ENCODE results near the gene GDF10. TPM values are rescaled to one million over a fixed set of nuclear protein-coding genes. Genes with fewer than 3 reads are reported as not detected.

GDF10 gene
- total RNA-seq, 1 experiment from 2014 or later = 0.24 TPM

DNA sequence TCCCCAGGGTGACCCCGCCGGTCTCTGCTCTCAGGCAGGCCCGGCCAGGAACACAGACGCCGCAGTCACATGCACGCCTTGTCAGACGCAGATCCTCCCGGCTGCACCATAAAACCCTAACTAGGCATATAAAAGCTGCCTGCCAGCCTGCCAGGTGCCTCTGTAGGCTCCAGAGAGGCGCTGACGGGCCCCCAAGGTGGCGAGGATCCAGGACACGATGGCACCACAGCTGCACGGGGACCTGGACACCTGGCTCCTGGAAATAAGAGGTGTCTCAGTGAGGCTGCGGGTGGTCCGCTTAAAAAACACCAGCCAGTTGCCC lies 21.9 kb upstream of the GDF10 start (continued):
- TF ChIP-seq, protein P1, sequence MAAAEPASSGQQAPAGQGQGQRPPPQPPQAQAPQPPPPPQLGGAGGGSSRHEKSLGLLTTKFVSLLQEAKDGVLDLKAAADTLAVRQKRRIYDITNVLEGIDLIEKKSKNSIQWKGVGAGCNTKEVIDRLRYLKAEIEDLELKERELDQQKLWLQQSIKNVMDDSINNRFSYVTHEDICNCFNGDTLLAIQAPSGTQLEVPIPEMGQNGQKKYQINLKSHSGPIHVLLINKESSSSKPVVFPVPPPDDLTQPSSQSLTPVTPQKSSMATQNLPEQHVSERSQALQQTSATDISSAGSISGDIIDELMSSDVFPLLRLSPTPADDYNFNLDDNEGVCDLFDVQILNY (CRISPR knock-in tag; IDR thresholded peaks at IDR 0.05) = no peak
- TF ChIP-seq NFE2L1 (CRISPR knock-in tag; IDR thresholded peaks at IDR 0.05) = no peak
- no peak for TF ChIP-seq RORB (CRISPR knock-in tag; IDR thresholded peaks at IDR 0.05)
- TF ChIP-seq, protein P2, sequence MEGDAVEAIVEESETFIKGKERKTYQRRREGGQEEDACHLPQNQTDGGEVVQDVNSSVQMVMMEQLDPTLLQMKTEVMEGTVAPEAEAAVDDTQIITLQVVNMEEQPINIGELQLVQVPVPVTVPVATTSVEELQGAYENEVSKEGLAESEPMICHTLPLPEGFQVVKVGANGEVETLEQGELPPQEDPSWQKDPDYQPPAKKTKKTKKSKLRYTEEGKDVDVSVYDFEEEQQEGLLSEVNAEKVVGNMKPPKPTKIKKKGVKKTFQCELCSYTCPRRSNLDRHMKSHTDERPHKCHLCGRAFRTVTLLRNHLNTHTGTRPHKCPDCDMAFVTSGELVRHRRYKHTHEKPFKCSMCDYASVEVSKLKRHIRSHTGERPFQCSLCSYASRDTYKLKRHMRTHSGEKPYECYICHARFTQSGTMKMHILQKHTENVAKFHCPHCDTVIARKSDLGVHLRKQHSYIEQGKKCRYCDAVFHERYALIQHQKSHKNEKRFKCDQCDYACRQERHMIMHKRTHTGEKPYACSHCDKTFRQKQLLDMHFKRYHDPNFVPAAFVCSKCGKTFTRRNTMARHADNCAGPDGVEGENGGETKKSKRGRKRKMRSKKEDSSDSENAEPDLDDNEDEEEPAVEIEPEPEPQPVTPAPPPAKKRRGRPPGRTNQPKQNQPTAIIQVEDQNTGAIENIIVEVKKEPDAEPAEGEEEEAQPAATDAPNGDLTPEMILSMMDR (IDR thresholded peaks at IDR 0.05) = no peak
- no peak for TF ChIP-seq TEAD4 (CRISPR knock-in tag; IDR thresholded peaks at IDR 0.05)
- TF ChIP-seq, protein P3, sequence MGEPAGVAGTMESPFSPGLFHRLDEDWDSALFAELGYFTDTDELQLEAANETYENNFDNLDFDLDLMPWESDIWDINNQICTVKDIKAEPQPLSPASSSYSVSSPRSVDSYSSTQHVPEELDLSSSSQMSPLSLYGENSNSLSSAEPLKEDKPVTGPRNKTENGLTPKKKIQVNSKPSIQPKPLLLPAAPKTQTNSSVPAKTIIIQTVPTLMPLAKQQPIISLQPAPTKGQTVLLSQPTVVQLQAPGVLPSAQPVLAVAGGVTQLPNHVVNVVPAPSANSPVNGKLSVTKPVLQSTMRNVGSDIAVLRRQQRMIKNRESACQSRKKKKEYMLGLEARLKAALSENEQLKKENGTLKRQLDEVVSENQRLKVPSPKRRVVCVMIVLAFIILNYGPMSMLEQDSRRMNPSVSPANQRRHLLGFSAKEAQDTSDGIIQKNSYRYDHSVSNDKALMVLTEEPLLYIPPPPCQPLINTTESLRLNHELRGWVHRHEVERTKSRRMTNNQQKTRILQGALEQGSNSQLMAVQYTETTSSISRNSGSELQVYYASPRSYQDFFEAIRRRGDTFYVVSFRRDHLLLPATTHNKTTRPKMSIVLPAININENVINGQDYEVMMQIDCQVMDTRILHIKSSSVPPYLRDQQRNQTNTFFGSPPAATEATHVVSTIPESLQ (CRISPR knock-in tag; IDR thresholded peaks at IDR 0.05) = no peak
- TF ChIP-seq ZNF671 (CRISPR knock-in tag; IDR thresholded peaks at IDR 0.05) = no peak
- TF ChIP-seq MXD4 (CRISPR knock-in tag; IDR thresholded peaks at IDR 0.05; ENCODE audit: borderline replicate concordance) = no peak
- TF ChIP-seq, protein P4, sequence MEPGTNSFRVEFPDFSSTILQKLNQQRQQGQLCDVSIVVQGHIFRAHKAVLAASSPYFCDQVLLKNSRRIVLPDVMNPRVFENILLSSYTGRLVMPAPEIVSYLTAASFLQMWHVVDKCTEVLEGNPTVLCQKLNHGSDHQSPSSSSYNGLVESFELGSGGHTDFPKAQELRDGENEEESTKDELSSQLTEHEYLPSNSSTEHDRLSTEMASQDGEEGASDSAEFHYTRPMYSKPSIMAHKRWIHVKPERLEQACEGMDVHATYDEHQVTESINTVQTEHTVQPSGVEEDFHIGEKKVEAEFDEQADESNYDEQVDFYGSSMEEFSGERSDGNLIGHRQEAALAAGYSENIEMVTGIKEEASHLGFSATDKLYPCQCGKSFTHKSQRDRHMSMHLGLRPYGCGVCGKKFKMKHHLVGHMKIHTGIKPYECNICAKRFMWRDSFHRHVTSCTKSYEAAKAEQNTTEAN (CRISPR knock-in tag; IDR thresholded peaks at IDR 0.05) = no peak
- TF ChIP-seq, protein P5, sequence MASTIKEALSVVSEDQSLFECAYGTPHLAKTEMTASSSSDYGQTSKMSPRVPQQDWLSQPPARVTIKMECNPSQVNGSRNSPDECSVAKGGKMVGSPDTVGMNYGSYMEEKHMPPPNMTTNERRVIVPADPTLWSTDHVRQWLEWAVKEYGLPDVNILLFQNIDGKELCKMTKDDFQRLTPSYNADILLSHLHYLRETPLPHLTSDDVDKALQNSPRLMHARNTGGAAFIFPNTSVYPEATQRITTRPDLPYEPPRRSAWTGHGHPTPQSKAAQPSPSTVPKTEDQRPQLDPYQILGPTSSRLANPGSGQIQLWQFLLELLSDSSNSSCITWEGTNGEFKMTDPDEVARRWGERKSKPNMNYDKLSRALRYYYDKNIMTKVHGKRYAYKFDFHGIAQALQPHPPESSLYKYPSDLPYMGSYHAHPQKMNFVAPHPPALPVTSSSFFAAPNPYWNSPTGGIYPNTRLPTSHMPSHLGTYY (CRISPR knock-in tag; IDR thresholded peaks at IDR 0.05) = no peak
- no peak for TF ChIP-seq ZNF263 (CRISPR knock-in tag; IDR thresholded peaks at IDR 0.05; ENCODE audit: low read depth)

DNA sequence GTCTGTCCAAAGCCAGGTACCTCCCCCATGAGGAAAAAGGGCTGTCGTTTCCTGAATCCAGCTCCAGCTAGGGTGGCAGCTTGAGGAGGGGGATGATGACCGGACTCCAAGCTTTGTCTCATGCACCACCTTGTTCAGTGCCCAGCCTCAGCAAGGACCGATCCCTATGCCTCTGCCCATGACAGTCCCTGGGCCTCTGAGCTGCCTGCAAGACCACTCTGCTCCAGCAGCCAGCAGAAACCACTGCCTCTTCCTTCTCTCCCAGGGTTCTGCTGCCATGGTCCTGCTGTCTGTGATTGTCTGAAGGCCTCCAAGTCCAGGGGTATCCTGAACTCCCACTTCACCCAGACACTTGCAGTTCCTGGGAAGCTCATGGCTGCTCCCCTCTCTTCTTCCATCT lies 21.3 kb upstream of the GDF10 start:
- no peak for DNase-seq (ENCODE audit: low spot score)
- H3K36me3 Mint-ChIP-seq = no peaks in the 10 kb centered on the region
- peaks cover 9% of the 10 kb centered on the region for H3K9me3 Mint-ChIP-seq
- H3K27ac Mint-ChIP-seq = no peak overlapping the region
- H3K27me3 Mint-ChIP-seq (ENCODE audit: low read depth) = no peaks in the 10 kb centered on the region
- peaks cover 6% of the 10 kb centered on the region for H3K4me1 Mint-ChIP-seq
- ChIA-PET POLR2A (no interaction called here), CTCF (interaction anchor here (0.7 to 1.3 kb wide), 2 partner anchors 10 to 19 kb away, joined by 3 read pairs; no protein-coding TSS in a partner anchor)
- no peak overlapping the region for H3K4me3 Mint-ChIP-seq
- ATAC-seq = no peak
- TF ChIP-seq, protein P6, sequence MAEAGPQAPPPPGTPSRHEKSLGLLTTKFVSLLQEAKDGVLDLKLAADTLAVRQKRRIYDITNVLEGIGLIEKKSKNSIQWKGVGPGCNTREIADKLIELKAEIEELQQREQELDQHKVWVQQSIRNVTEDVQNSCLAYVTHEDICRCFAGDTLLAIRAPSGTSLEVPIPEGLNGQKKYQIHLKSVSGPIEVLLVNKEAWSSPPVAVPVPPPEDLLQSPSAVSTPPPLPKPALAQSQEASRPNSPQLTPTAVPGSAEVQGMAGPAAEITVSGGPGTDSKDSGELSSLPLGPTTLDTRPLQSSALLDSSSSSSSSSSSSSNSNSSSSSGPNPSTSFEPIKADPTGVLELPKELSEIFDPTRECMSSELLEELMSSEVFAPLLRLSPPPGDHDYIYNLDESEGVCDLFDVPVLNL (CRISPR knock-in tag; IDR thresholded peaks at IDR 0.05; ENCODE audit: borderline replicate concordance, low read depth) = no peak
- no peak for TF ChIP-seq SMAD3 (CRISPR knock-in tag; IDR thresholded peaks at IDR 0.05; ENCODE audit: borderline replicate concordance)
- TF ChIP-seq, protein P7, sequence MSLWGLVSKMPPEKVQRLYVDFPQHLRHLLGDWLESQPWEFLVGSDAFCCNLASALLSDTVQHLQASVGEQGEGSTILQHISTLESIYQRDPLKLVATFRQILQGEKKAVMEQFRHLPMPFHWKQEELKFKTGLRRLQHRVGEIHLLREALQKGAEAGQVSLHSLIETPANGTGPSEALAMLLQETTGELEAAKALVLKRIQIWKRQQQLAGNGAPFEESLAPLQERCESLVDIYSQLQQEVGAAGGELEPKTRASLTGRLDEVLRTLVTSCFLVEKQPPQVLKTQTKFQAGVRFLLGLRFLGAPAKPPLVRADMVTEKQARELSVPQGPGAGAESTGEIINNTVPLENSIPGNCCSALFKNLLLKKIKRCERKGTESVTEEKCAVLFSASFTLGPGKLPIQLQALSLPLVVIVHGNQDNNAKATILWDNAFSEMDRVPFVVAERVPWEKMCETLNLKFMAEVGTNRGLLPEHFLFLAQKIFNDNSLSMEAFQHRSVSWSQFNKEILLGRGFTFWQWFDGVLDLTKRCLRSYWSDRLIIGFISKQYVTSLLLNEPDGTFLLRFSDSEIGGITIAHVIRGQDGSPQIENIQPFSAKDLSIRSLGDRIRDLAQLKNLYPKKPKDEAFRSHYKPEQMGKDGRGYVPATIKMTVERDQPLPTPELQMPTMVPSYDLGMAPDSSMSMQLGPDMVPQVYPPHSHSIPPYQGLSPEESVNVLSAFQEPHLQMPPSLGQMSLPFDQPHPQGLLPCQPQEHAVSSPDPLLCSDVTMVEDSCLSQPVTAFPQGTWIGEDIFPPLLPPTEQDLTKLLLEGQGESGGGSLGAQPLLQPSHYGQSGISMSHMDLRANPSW (CRISPR knock-in tag; conservative IDR thresholded peaks at IDR 0.05; ENCODE audit: low read depth) = no peak
- TF ChIP-seq, protein P8, sequence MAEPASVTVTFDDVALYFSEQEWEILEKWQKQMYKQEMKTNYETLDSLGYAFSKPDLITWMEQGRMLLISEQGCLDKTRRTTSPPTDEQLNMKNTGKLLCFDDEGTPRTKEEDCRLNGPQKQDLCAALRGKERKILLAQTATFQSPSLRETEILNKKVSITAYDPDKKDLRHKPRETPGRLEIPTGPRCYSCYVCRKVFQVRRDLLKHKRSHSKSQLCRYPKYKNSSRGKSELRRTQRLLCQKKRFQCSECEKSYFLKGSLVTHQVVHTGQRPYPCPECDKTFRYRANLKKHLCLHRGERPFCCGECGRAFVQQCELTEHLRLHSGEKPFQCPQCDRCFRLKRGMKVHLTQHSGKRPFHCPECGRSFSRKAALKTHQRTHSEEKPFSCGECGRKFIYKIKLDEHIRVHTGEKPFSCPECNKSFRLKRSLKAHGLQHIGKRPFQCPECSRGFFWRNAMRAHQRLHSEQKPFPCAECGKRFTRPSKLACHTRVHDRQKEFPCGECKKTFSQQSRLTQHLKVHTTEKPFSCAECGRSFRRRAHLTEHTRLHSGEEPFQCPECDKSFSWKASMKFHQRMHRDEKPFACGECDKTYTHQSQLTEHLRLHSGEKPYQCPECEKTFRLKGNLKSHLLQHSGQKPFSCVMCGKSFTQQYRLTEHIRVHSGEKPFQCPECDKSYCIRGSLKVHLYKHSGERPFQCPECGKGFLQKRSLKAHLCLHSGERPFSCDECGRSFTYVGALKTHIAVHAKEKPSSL (CRISPR knock-in tag; conservative IDR thresholded peaks at IDR 0.05) = no peak
- TF ChIP-seq TP53 (CRISPR knock-in tag; IDR thresholded peaks at IDR 0.05) = no peak
- TF ChIP-seq ATF1 (CRISPR knock-in tag; IDR thresholded peaks at IDR 0.05) = no peak
- no peak for TF ChIP-seq GRHL2 (CRISPR knock-in tag; IDR thresholded peaks at IDR 0.05; ENCODE audit: insufficient replicate concordance, severe bottlenecking)
- TF ChIP-seq, protein P5 (CRISPR knock-in tag; IDR thresholded peaks at IDR 0.05) = no peak
- TF ChIP-seq NR3C1 (CRISPR knock-in tag; conservative IDR thresholded peaks at IDR 0.05; ENCODE audit: low read depth) = no peak
- TF ChIP-seq, protein P9, sequence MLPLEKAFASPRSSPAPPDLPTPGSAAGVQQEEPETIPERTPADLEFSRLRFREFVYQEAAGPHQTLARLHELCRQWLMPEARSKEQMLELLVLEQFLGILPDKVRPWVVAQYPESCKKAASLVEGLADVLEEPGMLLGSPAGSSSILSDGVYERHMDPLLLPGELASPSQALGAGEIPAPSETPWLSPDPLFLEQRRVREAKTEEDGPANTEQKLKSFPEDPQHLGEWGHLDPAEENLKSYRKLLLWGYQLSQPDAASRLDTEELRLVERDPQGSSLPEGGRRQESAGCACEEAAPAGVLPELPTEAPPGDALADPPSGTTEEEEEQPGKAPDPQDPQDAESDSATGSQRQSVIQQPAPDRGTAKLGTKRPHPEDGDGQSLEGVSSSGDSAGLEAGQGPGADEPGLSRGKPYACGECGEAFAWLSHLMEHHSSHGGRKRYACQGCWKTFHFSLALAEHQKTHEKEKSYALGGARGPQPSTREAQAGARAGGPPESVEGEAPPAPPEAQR (CRISPR knock-in tag; IDR thresholded peaks at IDR 0.05) = no peak

Data from WTC11 (cell line).